Measurements from ENCODE around the gene DNAJB7.

DNA sequence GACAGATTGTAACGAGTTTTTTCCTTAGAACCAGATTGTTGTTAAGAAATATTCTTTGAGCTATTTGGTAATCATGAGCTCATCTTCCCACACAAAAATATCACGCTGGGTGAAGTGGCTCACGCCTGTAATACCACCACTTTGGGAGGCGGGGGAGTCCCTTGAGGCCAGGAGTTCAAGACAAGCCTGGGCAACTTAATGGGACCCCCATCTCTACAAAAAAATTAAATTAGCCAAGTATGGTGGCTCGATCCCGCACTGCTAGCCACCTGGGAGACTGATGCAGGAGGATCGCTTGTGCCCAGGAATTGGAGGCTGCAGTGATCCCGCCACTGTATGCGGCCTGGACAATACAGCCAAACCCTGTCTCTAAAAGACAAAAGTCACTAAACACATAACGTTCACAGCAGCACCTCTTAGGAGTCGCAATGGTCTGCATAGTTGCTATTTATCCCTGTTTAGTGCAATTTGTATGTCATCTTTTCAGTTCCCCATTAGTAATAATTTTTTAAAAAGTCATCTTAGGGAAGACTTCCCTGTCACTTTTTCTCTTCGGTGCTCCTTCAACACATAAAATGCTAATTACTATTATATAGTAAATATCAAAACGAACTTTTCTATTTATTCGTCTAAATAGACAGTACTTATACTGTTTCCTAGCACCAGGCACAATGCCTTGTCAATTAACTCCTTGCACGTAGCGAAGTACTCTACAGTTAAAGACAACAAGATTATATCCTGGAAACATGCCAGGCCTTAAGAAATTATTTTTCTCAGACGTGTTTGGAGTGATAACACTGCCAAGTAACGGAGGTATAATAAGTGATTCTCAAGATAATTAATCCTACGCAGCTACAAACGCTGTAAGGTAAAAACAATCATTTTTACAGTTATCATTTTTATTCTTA is 6.6 kb downstream of the DNAJB7 start:
- TF ChIP-seq, protein P1, sequence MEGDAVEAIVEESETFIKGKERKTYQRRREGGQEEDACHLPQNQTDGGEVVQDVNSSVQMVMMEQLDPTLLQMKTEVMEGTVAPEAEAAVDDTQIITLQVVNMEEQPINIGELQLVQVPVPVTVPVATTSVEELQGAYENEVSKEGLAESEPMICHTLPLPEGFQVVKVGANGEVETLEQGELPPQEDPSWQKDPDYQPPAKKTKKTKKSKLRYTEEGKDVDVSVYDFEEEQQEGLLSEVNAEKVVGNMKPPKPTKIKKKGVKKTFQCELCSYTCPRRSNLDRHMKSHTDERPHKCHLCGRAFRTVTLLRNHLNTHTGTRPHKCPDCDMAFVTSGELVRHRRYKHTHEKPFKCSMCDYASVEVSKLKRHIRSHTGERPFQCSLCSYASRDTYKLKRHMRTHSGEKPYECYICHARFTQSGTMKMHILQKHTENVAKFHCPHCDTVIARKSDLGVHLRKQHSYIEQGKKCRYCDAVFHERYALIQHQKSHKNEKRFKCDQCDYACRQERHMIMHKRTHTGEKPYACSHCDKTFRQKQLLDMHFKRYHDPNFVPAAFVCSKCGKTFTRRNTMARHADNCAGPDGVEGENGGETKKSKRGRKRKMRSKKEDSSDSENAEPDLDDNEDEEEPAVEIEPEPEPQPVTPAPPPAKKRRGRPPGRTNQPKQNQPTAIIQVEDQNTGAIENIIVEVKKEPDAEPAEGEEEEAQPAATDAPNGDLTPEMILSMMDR (conservative IDR thresholded peaks at IDR 0.05 in 1 of 2, IDR thresholded peaks at IDR 0.05 in 1 of 2; ENCODE audit: extremely low read depth in 1 of 2, insufficient read depth in 1 of 2, low read depth in 1 of 2, low read length in 2 of 2): no peak
- no peak for TF ChIP-seq EZH2 (IDR thresholded peaks at IDR 0.05; ENCODE audit: borderline replicate concordance, low read length)

All from mammary epithelial cell (primary cell).